OCI-LY7 (cell line): ENCODE measurements around the gene EPHA6.

ENCODE experiments used
- EZH2phosphoT487 ChIP-seq: fragments of 200-600 bp; sonication (generic); IDR thresholded peaks from 2 replicates; pipeline ENCODE4 v1.6.1; 2018; ENCODE audit warnings: low read depth, borderline replicate concordance, mild to moderate bottlenecking, mixed run types, antibody characterized with exemption, low read length, moderate library complexity, mixed read lengths
- TF ChIP-seq, protein P1 (sequence below): fragments of 200-600 bp; sonication (generic); conservative IDR thresholded peaks from 2 replicates; pipeline ENCODE4 v1.5.1; 2014; ENCODE audit warnings: mild to moderate bottlenecking, antibody characterized with exemption, low read length, moderate library complexity, mixed read lengths

DNA sequence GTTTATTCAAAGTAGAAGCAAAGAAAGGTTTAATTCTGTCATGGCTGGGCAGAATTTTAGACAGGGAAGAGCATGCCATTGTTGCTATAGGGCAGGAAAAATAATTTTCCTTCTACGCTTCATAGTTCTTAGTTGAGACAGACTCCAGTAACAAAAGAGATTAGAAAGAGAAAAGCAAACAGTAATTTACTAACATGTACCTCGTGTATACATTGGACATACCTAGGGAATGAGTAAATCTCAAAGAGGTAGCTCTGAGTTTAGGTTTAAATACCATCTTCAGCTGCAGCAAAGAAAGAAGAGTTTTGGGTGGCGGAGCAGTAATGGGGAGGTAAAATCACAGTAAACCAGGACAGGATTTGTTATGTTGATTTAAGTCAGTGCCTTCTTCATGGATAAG is 416.1 kb downstream of the EPHA6 start:
- TF ChIP-seq, protein P1, sequence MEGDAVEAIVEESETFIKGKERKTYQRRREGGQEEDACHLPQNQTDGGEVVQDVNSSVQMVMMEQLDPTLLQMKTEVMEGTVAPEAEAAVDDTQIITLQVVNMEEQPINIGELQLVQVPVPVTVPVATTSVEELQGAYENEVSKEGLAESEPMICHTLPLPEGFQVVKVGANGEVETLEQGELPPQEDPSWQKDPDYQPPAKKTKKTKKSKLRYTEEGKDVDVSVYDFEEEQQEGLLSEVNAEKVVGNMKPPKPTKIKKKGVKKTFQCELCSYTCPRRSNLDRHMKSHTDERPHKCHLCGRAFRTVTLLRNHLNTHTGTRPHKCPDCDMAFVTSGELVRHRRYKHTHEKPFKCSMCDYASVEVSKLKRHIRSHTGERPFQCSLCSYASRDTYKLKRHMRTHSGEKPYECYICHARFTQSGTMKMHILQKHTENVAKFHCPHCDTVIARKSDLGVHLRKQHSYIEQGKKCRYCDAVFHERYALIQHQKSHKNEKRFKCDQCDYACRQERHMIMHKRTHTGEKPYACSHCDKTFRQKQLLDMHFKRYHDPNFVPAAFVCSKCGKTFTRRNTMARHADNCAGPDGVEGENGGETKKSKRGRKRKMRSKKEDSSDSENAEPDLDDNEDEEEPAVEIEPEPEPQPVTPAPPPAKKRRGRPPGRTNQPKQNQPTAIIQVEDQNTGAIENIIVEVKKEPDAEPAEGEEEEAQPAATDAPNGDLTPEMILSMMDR, result no peak
- TF ChIP-seq EZH2phosphoT487, result no peak
